Hepatocyte (in vitro differentiated cells): ENCODE results near the gene C20orf96. TPM values are rescaled to one million over a fixed set of nuclear protein-coding genes. Genes with fewer than 3 reads are reported as not detected.

ENCODE experiments used
- DNase-seq: peaks from one replicate; pipeline ENCODE4 v3.0.0-alpha.2; 2016; ENCODE audit warnings: low spot score
- H2AFZ ChIP-seq: fragments of 200-600 bp; sonication (generic); 2 replicates; pipeline ENCODE4 v1.6.0; 2016; ENCODE audit warnings: antibody characterized with exemption, mild to moderate bottlenecking
- H3K27ac ChIP-seq: fragments of 200-600 bp; sonication (generic); 2 replicates; pipeline ENCODE4 v1.5.1; 2016; ENCODE audit warnings: mild to moderate bottlenecking
- H3K27me3 ChIP-seq: fragments of 200-600 bp; sonication (generic); 2 replicates; pipeline ENCODE4 v1.6.1; 2016
- H3K36me3 ChIP-seq: fragments of 200-600 bp; sonication (generic); replicated peaks from 2 replicates; pipeline ENCODE4 v1.5.1; 2016; ENCODE audit warnings: low read depth; ENCODE audit not compliant: insufficient read depth
- H3K4me1 ChIP-seq: fragments of 200-600 bp; sonication (generic); 2 replicates; pipeline ENCODE4 v1.5.1; 2016; ENCODE audit warnings: mild to moderate bottlenecking, moderate library complexity; ENCODE audit not compliant: insufficient read depth
- H3K4me2 ChIP-seq: fragments of 200-600 bp; sonication (generic); 2 replicates; pipeline ENCODE4 v1.6.0; 2016
- H3K4me3 ChIP-seq: fragments of 200-600 bp; sonication (generic); 2 replicates; pipeline ENCODE4 v1.5.1; 2016; ENCODE audit warnings: mild to moderate bottlenecking
- H3K79me2 ChIP-seq: fragments of 200-600 bp; sonication (generic); 2 replicates; pipeline ENCODE4 v1.6.0; 2017; ENCODE audit warnings: mild to moderate bottlenecking
- H3K9me2 ChIP-seq: fragments of 200-600 bp; sonication (generic); replicated peaks from 2 replicates; pipeline ENCODE4 v1.6.0; 2017; ENCODE audit warnings: mild to moderate bottlenecking; ENCODE audit not compliant: insufficient read depth
- H3K9me3 ChIP-seq: fragments of 200-600 bp; sonication (generic); 2 replicates; pipeline ENCODE4 v1.5.1; 2016; ENCODE audit warnings: low read depth, mild to moderate bottlenecking
- H4K20me1 ChIP-seq: fragments of 200-600 bp; sonication (generic); 2 replicates; pipeline ENCODE4 v1.6.0; 2016; ENCODE audit warnings: mild to moderate bottlenecking; ENCODE audit not compliant: insufficient read depth, poor library complexity, severe bottlenecking
- CTCF ChIP-seq: fragments of 200-600 bp; sonication (generic); IDR thresholded peaks from 2 replicates; pipeline ENCODE4 v1.5.1; 2016; ENCODE audit warnings: antibody characterized with exemption, mild to moderate bottlenecking; ENCODE audit not compliant: poor library complexity
- EZH2 ChIP-seq: fragments of 200-600 bp; sonication (generic); IDR thresholded peaks from 2 replicates; pipeline ENCODE4 v1.6.1; 2016; ENCODE audit warnings: antibody characterized with exemption, mild to moderate bottlenecking, borderline replicate concordance
- EZH2phosphoT487 ChIP-seq: fragments of 200-600 bp; sonication (generic); IDR thresholded peaks from one replicate; pipeline ENCODE4 v1.6.1; 2018; ENCODE audit warnings: antibody characterized with exemption, mild to moderate bottlenecking, low read depth, moderate library complexity; ENCODE audit not compliant: unreplicated experiment, severe bottlenecking
- WGBS: methylation state at CpG from one replicate; pipeline ENCODE4 v1.1.6; 2016; ENCODE audit warnings: low lambda C conversion rate; ENCODE audit errors: missing lambda C conversion rate; 5-methylcytosine and 5-hydroxymethylcytosine counted together
- polyA plus RNA-seq: library from polyadenylated mRNA; unstranded; fragments of >200 nt; fragmentation: Nextera tagmentation; extraction: Ambion mirVana; gene quantifications from 2 replicates; pipeline ENCODE4 v1.2.1, GENCODE V29; 2016
- total RNA-seq: library from RNA; depleted of rRNA; stranded (reverse); fragments of >200 nt; gene quantifications from 2 replicates; pipeline ENCODE4 v1.2.3, GENCODE V29; 2014

C20orf96 gene
- total and polyA plus RNA-seq, 2 experiments from 2014 or later, result 3.5 to 10.6 TPM

GRCh38 chr20:313948-314347 is 23.4 kb upstream of the C20orf96 start:
- Histone ChIP-seq H2AFZ (no peak overlapping the region), H3K4me2 (no peak overlapping the region)
- TF ChIP-seq EZH2phosphoT487, result no peak
- no peak for TF ChIP-seq EZH2
- TF ChIP-seq CTCF, result no peak

GRCh38 chr20:313402-313801 is 22.9 kb upstream of the C20orf96 start:
- Histone ChIP-seq H3K27me3 (no peaks in the 10 kb centered on the region), H3K9me2 (no peaks in the 10 kb centered on the region), H4K20me1 (no peaks in the 10 kb centered on the region), H3K36me3 (no peaks in the 10 kb centered on the region), H3K27ac (no peak overlapping the region), H3K79me2 (no peaks in the 10 kb centered on the region), H3K4me1 (peaks cover 10% of the 10 kb centered on the region), H3K4me2 (no peak overlapping the region), H3K4me3 (no peak overlapping the region), H3K9me3 (no peaks in the 10 kb centered on the region), H2AFZ (no peak overlapping the region)
- TF ChIP-seq CTCF, result no peak
- no peak for TF ChIP-seq EZH2phosphoT487
- no peak for TF ChIP-seq EZH2
- WGBS, result 88% methylated on average over 5 of the region's 5 CpGs
- DNase-seq, result no peak

More at GRCh38 chr20:313948-314347, 23.4 kb upstream of the C20orf96 start:
- no peaks in the 10 kb centered on the region for H4K20me1 ChIP-seq
- no peaks in the 10 kb centered on the region for H3K9me2 ChIP-seq
- no peaks in the 10 kb centered on the region for H3K36me3 ChIP-seq
- DNase-seq, result no peak
- H3K27me3 ChIP-seq, result no peaks in the 10 kb centered on the region
- H3K4me3 ChIP-seq, result no peak overlapping the region
- no peaks in the 10 kb centered on the region for H3K79me2 ChIP-seq
- H3K4me1 ChIP-seq, result peaks cover 5% of the 10 kb centered on the region
- no peaks in the 10 kb centered on the region for H3K9me3 ChIP-seq
- no peak overlapping the region for H3K27ac ChIP-seq

DNA sequence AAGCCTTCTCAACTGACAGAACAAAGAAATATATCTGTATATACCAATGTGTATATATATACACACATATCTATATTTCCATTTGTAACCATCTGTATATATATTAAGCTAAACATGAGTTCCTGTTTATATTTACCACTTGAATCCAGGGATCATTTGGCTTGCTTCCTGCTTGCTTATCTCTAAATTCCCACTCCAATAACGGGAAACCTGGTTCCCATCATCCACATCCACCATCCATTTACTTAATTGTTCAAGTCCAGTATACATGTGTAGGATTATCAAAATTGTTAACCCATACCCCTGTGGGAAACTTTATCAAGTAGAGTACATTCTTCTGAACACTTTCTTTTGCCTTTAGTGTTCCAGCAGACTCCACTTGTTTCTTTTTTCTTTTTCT is 22.3 kb upstream of the C20orf96 start:
- Histone ChIP-seq H3K27me3 (no peaks in the 10 kb centered on the region), H3K9me3 (no peaks in the 10 kb centered on the region), H3K4me2 (no peak overlapping the region), H4K20me1 (no peaks in the 10 kb centered on the region), H3K36me3 (no peaks in the 10 kb centered on the region), H3K4me3 (no peak overlapping the region), H2AFZ (no peak overlapping the region), H3K9me2 (no peaks in the 10 kb centered on the region), H3K27ac (no peak overlapping the region), H3K79me2 (no peaks in the 10 kb centered on the region), H3K4me1 (peaks cover 11% of the 10 kb centered on the region)
- 59% methylated on average over 1 of the region's 1 CpG for WGBS
- DNase-seq, result no peak
- no peak for TF ChIP-seq EZH2phosphoT487
- no peak for TF ChIP-seq EZH2
- TF ChIP-seq CTCF, result no peak

- Histone ChIP-seq H3K36me3 (no peaks in the 10 kb centered on the region), H3K27me3 (no peaks in the 10 kb centered on the region), H3K9me3 (no peaks in the 10 kb centered on the region), H3K27ac (no peak overlapping the region), H3K4me3 (no peak overlapping the region), H2AFZ (no peak overlapping the region), H3K79me2 (peaks cover 4% of the 10 kb centered on the region), H3K4me2 (no peak overlapping the region), H3K9me2 (no peaks in the 10 kb centered on the region), H3K4me1 (peaks cover 11% of the 10 kb centered on the region), H4K20me1 (no peaks in the 10 kb centered on the region)
- no peak for DNase-seq
- WGBS, result 97% methylated on average over 6 of the region's 8 CpGs
- no peak for TF ChIP-seq EZH2
- no peak for TF ChIP-seq CTCF
Observed at GRCh38 chr20:312067-312466, 21.5 kb upstream of the C20orf96 start.
